Measurements from ENCODE around the gene ANP32A.

The ANP32A gene

DNA sequence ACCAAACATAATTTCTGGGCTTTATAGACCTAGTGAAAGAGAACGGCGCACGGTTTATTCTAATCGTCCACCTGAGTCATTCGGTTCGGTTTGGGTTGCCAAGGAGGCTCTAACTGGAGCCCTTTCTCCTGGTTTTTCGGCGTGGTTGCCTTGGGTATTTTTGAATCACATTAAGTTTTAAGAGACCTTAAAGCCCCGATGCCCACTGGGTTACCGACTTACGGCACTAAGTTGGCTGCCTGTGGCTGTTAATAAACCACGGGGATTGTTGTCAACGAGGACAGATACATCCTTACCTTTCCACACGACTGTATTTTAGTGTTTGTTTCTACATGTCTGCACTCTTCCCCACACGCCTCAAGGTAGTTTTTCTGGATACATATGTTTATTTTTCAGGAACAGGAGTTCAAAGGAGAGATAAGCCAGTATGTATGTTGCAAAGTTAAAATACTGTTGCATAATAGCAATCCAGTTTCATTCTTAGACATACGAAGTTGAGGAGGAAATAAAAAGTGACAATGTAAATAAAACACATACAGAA lies 1.2 kb upstream of the ANP32A start:
- no peak for DNase-seq (ENCODE audit: low read depth, low spot score)
- H3K4me3 ChIP-seq (ENCODE audit: low read depth, low read length): peak overlapping the region; percentile 95
- CTCF ChIA-PET: interaction anchor here (2.3 kb wide), 1 partner anchor 54 kb away, joined by 6 read pairs; no protein-coding TSS in a partner anchor
- POLR2A ChIA-PET: no interaction called here
- TF ChIP-seq CTCF (IDR thresholded peaks at IDR 0.05; ENCODE audit: insufficient read depth, low read length, missing control alignments): no peak

GRCh38 chr15:68821190-68821840 lies 620 bp upstream of the ANP32A start:
- DNase-seq (ENCODE audit: low read depth, low spot score): no peak
- ChIA-PET POLR2A (no interaction called here), CTCF (no interaction called here)
- peak overlapping the region; percentile 95 for H3K4me3 ChIP-seq (ENCODE audit: low read depth, low read length)
- no peak for TF ChIP-seq CTCF (IDR thresholded peaks at IDR 0.05; ENCODE audit: insufficient read depth, low read length, missing control alignments)

DNA sequence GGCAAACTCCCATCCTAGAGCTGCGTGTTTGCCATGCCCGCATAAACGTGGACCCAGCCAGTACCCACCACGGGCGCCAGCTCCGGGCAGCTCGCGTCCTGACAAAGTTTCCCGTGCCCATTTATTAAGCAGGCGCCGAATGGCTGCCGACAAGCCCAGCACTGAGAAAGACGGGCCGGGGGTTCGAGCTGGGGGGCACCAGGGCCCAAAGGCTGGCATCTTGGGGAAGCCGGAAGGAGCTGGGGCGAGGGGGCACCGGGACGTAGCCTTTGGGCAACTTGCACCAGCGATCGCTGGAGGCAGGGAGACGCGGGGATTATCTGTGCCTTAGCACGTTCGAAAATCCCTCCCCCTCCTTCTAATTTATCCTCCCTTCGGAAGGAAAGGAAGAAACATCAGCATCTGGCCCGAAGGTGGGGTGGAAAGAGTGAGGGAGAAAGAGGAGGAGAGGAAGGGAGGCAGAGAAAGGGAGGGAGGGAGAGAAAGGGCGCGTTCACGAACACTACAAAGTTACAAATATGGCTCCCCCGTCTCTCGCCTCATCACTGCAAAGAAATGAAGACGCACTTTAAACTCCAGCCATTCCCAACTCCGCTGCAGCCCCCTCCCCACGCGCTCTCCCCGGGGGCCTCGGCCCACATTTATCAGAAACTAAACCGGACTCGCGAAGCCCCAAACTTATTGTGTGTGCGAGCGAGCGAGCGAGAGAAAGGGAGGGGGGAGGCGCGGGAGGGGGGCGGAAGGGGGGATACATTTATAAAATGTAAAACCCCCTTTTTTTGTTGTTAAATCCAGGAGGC lies 1.0 kb downstream of the ANP32A start:
- peak overlapping the region; percentile 95 for H3K4me3 ChIP-seq (ENCODE audit: low read depth, low read length)
- POLR2A ChIA-PET: interaction anchor here (0.9 to 1.2 kb wide), 2 partner anchors 389 to 543 kb away, joined by 3 read pairs; partner anchors contain the start of gene FEM1B
- CTCF ChIA-PET: interaction anchor here (0.9 to 1.2 kb wide), 5 partner anchors 14 to 266 kb away, joined by 3 to 4 read pairs (median 3); no protein-coding TSS in a partner anchor
- DNase-seq (ENCODE audit: low read depth, low spot score): no peak
- no peak for TF ChIP-seq CTCF (IDR thresholded peaks at IDR 0.05; ENCODE audit: insufficient read depth, low read length, missing control alignments)

- no peak for TF ChIP-seq CTCF (IDR thresholded peaks at IDR 0.05; ENCODE audit: insufficient read depth, low read length, missing control alignments)
- ChIA-PET POLR2A (interaction anchor here (0.9 to 1.2 kb wide), 2 partner anchors 388 to 542 kb away, joined by 3 read pairs; partner anchors contain the start of gene FEM1B), CTCF (interaction anchor here (0.9 to 1.2 kb wide), 5 partner anchors 15 to 265 kb away, joined by 3 to 4 read pairs (median 3); no protein-coding TSS in a partner anchor)
- peak overlapping the region; percentile 95 for H3K4me3 ChIP-seq (ENCODE audit: low read depth, low read length)
- no peak for DNase-seq (ENCODE audit: low read depth, low spot score)
Measured at GRCh38 chr15:68818769-68819494, 1.8 kb downstream of the ANP32A start.

- TF ChIP-seq CTCF (IDR thresholded peaks at IDR 0.05; ENCODE audit: insufficient read depth, low read length, missing control alignments): no peak
- POLR2A ChIA-PET: interaction anchor here (0.6 kb wide), 1 partner anchor 23 kb away, joined by 3 read pairs; no protein-coding TSS in a partner anchor
- peak overlapping the region; percentile 95 for H3K4me3 ChIP-seq (ENCODE audit: low read depth, low read length)
- DNase-seq (ENCODE audit: low read depth, low spot score): no peak
- CTCF ChIA-PET: no interaction called here
Measured at GRCh38 chr15:68818066-68818768, 2.5 kb downstream of the ANP32A start.
